ENCODE results near the gene AMN1.
A peak's percentile ranks its signal among the peaks of the same experiment; 100 is the strongest.

AMN1 gene

DNA sequence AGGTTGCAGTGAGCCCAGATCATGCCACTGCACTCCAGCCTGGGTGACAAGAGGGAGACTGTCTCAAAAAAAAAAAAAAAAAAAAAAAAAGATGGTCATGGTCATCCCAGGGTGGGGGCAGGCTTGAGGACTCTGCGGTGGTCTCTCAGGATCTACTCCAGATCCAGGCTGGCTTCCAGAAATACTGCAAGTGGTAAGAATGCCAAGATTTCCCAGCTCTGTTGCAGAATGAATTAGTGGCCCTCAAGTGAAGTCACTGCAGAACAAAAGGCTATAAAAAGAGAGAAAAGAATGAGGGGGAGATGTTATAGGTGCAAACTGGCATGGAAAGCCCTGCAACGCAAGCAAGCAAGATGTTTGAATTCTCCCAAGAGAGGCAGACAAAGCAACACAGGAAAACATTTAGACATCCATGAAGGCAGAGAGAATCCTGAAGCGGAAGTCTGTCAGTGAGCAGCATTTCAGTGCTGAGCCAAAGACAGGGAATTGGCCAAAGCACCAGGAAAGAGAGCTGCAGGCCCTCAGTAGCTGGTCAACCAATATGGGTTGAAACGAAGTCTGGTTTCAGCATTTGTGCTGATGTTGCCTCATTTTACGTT lies 101.3 kb downstream of the AMN1 start:
- no peak for DNase-seq

DNA sequence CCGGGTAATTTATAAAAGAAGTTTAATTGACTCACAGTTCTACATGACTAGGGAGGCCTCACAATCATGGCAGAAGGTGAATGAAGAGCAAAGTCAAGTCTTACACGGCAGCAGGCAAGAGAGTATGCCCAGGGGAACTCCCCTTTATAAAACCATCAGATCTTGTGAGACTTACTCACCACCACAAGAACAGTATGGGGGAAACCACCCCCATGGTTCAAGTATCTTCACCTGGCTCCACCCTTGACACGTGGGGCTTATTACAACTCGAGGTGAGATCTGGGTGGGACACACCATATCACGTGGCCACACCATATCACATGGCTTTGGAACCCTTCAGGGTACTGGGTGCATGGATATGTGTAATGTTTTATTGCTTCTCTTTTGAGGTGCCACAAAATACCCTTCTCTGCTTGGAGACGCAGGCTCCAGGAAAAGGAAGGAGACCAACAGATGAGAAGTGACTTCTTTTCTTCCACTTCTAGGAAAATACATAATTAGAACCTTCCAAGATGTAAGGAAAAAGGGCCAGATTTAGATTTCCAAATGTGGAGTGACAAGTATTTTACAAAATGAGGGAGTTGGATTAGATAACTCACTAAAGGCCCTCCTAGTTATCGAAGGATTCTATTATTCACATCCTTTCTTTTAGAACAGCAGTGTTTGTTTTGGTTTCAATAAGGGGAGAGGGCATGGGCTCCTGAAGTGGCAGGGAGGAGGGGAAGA lies 102.4 kb downstream of the AMN1 start:
- DNase-seq = peak in 2 of 3 donors; percentile 20 to 23

DNA sequence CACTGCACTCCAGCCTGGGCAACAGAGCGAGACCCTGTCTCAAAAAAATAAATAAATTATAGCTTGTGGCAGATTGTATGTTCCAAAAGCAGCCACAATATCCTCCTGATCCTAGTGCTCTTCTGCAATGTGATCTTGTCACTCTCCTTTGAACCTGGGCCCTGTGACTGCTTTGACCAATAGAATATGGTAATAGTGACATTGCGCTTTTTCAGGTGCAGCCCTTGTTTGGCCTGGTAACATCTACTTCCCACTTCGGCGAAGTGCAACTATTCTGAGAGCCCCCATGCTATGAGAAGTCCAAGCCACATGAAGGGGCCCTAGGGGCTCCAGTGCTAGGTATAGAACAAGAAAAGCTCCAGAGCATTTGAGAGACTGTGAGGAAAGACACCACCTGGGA lies 106.8 kb downstream of the AMN1 start:
- DNase-seq = no peak
